BLaER1 treated with 17β-estradiol and CSF1 and Interleukin-3, amounts not matched to agents 10 nM and 100 nM (cell line): ENCODE measurements around the gene MTCL1.

Source experiments
- H3K27ac ChIP-seq, 11 experiments: shearing (Covaris generic); formaldehyde crosslinking; 2 replicates each; pipeline ENCODE4 v1.8.1; 2022
- H3K27me3 ChIP-seq, 11 experiments: shearing (Covaris generic); formaldehyde crosslinking; 2 replicates each; pipeline ENCODE4 v1.8.1; 2022
- H3K36me3 ChIP-seq, 11 experiments: shearing (Covaris generic); formaldehyde crosslinking; 2 replicates each; pipeline ENCODE4 v1.8.1; 2022
- H3K4me1 ChIP-seq, 10 experiments: shearing (Covaris generic); formaldehyde crosslinking; 2 replicates each; pipeline ENCODE4 v1.8.1; 2022
- H3K4me2 ChIP-seq, 11 experiments: shearing (Covaris generic); formaldehyde crosslinking; 2 replicates each; pipeline ENCODE4 v1.8.1; 2022
- H3K4me3 ChIP-seq, 10 experiments: shearing (Covaris generic); formaldehyde crosslinking; 2 replicates each; pipeline ENCODE4 v1.8.1; 2022
- H3K9ac ChIP-seq, 11 experiments: shearing (Covaris generic); formaldehyde crosslinking; 2 replicates each; pipeline ENCODE4 v1.8.1; 2022
- H3K9me3 ChIP-seq, 11 experiments: shearing (Covaris generic); formaldehyde crosslinking; replicated peaks in 1 of 11; 2 replicates each; pipeline ENCODE4 v1.8.1; 2022
- H4K20me1 ChIP-seq, 11 experiments: shearing (Covaris generic); formaldehyde crosslinking; 2 replicates each; pipeline ENCODE4 v1.8.1; 2022
- Cebpa-rat ChIP-seq, 11 experiments: shearing (Covaris generic); IDR thresholded peaks; 2 replicates each; pipeline ENCODE4 v1.8.1; 2022

The MTCL1 gene

DNA sequence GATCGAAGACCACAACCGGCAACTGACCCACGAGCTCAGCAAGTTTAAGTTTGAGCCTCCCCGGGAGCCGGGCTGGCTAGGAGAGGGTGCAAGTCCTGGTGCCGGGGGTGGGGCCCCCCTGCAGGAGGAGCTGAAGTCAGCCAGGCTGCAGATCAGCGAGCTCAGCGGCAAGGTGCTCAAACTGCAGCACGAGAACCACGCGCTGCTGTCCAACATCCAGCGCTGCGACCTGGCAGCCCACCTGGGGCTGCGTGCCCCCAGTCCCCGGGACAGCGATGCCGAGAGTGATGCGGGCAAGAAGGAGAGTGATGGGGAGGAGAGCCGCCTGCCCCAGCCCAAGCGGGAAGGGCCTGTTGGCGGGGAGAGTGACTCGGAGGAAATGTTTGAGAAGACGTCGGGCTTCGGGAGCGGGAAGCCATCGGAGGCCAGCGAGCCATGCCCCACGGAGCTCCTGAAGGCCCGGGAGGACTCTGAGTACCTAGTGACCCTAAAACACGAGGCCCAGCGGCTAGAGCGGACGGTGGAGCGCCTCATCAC, 78.7 kb downstream of the MTCL1 start:
- peaks cover 0 to 59% (median 0%) of the 10 kb centered on the region in 11 experiments; a peak in 5 of 22 replicates for H3K36me3 ChIP-seq
- peak overlapping the region; percentile 86 to 99 (median 94) for H3K4me2 ChIP-seq
- H4K20me1 ChIP-seq, result peaks cover 0 to 33% (median 0%) of the 10 kb centered on the region in 11 experiments; a peak in 3 of 22 replicates
- TF ChIP-seq Cebpa-rat (IDR thresholded peaks at IDR 0.05), result no peak
- peak overlapping the region in 9 of 11 experiments; percentile 53 to 93 (median 84); a peak in 18 of 22 replicates for H3K27ac ChIP-seq
- H3K9me3 ChIP-seq, result no peaks in the 10 kb centered on the region
- H3K4me3 ChIP-seq, result peak overlapping the region; percentile 32 to 94 (median 64)
- H3K9ac ChIP-seq, result peak overlapping the region; percentile 3 to 89 (median 80); a peak in 19 of 22 replicates
- H3K4me1 ChIP-seq, result peaks cover 51 to 100% (median 90%) of the 10 kb centered on the region in 10 experiments
- peaks cover 0 to 97% (median 0%) of the 10 kb centered on the region in 11 experiments; a peak in 7 of 22 replicates for H3K27me3 ChIP-seq

DNA sequence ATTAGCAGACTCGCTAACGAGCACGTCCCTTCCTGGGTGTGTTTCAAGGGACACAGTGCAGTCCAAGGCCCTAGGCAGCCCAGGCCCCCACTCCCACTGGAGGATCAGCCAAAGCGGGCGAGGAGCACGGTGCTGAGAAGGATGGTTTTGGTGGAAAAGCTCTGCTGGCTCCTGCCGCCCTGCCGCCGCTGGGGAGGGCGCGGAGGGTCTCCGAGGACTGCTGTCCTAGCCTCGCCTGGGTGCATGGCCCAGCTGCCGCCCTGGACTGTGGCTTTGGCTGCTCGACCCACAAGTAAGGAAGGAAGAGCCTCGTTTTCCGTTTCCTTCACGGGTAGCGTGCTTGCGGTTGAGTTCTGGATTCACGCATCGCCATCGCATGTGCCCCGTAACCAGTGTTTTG, 79.9 kb downstream of the MTCL1 start:
- H3K36me3 ChIP-seq, result peaks cover 0 to 71% (median 0%) of the 10 kb centered on the region in 11 experiments; a peak in 5 of 22 replicates

DNA sequence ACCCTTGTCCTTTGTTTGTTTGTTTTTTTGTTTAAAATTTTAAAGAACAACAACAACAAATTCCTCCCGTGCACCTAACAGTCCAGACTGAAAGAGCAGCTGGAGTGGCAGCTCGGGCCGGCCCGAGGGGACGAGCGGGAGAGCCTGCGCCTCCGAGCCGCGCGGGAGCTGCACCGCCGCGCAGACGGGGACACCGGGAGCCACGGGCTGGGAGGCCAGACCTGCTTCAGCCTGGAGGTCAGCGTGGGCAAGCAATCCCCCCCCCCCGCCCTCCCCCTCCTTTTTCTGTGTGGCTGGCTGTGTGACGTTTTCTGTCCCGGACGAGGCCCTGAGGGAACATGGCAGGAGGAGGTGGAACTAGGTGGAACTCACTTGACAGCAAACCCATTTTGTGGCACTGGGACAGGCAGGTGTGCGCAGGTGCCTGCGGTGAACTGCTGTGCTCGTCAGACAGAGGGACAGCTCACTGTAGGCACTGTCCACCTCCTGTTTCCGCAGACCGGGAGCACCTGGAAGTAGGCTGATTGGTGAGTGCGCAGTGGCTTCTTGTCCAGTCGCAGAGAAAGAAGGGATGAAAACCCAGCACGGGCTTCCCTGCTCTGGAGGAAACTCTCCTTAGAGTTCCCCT, 80.6 kb downstream of the MTCL1 start:
- peaks cover 0 to 89% (median 0%) of the 10 kb centered on the region in 11 experiments; a peak in 7 of 22 replicates for H3K27me3 ChIP-seq
- no peaks in the 10 kb centered on the region for H3K9me3 ChIP-seq
- peaks cover 0 to 78% (median 0%) of the 10 kb centered on the region in 11 experiments; a peak in 5 of 22 replicates for H3K36me3 ChIP-seq
- peaks cover 51 to 100% (median 91%) of the 10 kb centered on the region in 10 experiments for H3K4me1 ChIP-seq
- peak overlapping the region; percentile 38 to 94 (median 64) for H3K4me3 ChIP-seq
- peak overlapping the region; percentile 86 to 99 (median 94) for H3K4me2 ChIP-seq
- peak overlapping the region in 10 of 11 experiments; percentile 3 to 89 (median 82); a peak in 19 of 22 replicates for H3K9ac ChIP-seq
- peak overlapping the region in 9 of 11 experiments; percentile 56 to 93 (median 84); a peak in 18 of 22 replicates for H3K27ac ChIP-seq
- TF ChIP-seq Cebpa-rat (IDR thresholded peaks at IDR 0.05), result no peak
- H4K20me1 ChIP-seq, result peaks cover 0 to 33% (median 0%) of the 10 kb centered on the region in 11 experiments; a peak in 3 of 22 replicates

More for the DNA sequence above, 79.9 kb downstream of the MTCL1 start:
- Histone ChIP-seq H3K9ac (peak overlapping the region in 10 of 11 experiments; percentile 3 to 89 (median 82); a peak in 19 of 22 replicates), H3K27ac (peak overlapping the region in 9 of 11 experiments; percentile 53 to 93 (median 84); a peak in 19 of 22 replicates), H3K4me1 (peaks cover 51 to 100% (median 90%) of the 10 kb centered on the region in 10 experiments), H3K27me3 (peaks cover 0 to 94% (median 0%) of the 10 kb centered on the region in 11 experiments; a peak in 7 of 22 replicates), H4K20me1 (peaks cover 0 to 33% (median 0%) of the 10 kb centered on the region in 11 experiments; a peak in 3 of 22 replicates), H3K4me3 (peak overlapping the region; percentile 38 to 94 (median 64)), H3K9me3 (no peaks in the 10 kb centered on the region), H3K4me2 (peak overlapping the region; percentile 86 to 99 (median 94))
- no peak for TF ChIP-seq Cebpa-rat (IDR thresholded peaks at IDR 0.05)

DNA sequence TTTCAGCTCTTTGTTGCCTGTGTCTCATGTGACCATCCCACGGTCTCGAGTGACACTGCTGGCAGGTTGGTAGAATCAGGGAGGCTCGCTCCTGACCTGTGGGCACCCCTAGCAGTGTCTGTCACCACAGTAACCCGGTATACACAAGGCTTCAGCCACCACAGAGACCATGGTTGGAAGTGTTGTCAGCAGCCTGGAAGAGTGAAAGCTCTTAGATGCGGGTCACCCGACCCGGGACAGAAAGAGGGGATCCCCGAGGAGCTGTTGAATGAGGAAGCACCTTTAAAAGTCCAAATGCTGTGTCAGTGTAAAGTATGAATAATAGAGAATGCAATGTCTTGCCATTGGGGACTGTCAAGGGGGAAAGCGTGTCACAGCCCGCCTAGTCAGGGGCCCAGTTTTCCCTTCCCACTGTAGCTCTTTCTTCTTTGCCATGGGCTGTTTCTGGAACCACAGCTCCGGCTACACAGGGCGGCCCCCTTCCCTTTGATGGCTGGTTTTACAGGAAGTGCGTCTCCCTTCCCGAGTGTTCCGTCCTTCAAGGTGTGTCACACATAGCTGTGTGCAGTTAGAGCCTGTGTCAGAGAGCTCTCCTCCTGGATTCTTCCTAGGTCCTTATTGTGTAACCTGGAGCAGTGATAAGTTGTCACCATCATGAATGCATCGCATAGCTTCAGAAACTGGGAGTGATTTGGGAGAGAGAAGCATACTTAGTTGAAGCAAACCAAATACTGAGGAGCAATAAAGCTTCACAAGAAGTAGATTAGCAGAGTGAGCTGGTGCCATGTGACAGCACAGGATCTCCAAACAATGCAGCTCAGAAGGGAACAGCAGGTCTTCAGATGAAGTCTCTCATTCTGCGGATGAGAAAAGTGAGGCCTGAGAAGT, 81.4 kb downstream of the MTCL1 start:
- 0 out of 22 replicates have a peak, but pooled peaks of 1 of the 11 experiments have one; percentile 13 for TF ChIP-seq Cebpa-rat (IDR thresholded peaks at IDR 0.05)
- Histone ChIP-seq H4K20me1 (peaks cover 0 to 33% (median 0%) of the 10 kb centered on the region in 11 experiments; a peak in 3 of 22 replicates), H3K4me3 (peak overlapping the region; percentile 38 to 94 (median 64)), H3K27me3 (peaks cover 0 to 89% (median 0%) of the 10 kb centered on the region in 11 experiments; a peak in 7 of 22 replicates), H3K36me3 (peaks cover 0 to 85% (median 0%) of the 10 kb centered on the region in 11 experiments; a peak in 5 of 22 replicates), H3K9me3 (no peaks in the 10 kb centered on the region), H3K4me2 (peak overlapping the region; percentile 86 to 99 (median 94)), H3K9ac (peak overlapping the region in 9 of 11 experiments; percentile 59 to 89 (median 83); a peak in 18 of 22 replicates), H3K4me1 (peaks cover 51 to 100% (median 94%) of the 10 kb centered on the region in 10 experiments), H3K27ac (peak overlapping the region in 9 of 11 experiments; percentile 56 to 93 (median 84); a peak in 18 of 22 replicates)

DNA sequence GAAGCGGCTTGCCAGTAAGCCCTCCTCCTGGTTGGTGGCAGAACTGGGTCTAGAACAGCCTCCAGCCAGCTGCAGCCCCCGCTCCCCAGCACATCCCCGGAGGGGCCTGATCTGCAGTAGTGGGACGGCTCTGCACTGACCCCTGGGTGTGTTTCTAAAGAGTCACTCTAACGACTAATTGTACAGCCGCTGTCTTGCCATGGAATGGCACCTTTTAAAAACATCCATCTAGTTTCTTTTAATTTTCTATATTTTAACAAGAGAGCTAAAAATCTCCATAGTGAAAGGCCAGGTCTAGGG, 82.0 kb downstream of the MTCL1 start:
- no peak for TF ChIP-seq Cebpa-rat (IDR thresholded peaks at IDR 0.05)
- peaks cover 0 to 33% (median 0%) of the 10 kb centered on the region in 11 experiments; a peak in 4 of 22 replicates for H4K20me1 ChIP-seq
- H3K27ac ChIP-seq, result peak overlapping the region in 9 of 11 experiments; percentile 56 to 93 (median 84); a peak in 18 of 22 replicates
- H3K36me3 ChIP-seq, result peaks cover 0 to 91% (median 0%) of the 10 kb centered on the region in 11 experiments; a peak in 5 of 22 replicates
- H3K9me3 ChIP-seq, result no peaks in the 10 kb centered on the region
- peak overlapping the region; percentile 86 to 99 (median 94) for H3K4me2 ChIP-seq
- peaks cover 0 to 89% (median 0%) of the 10 kb centered on the region in 11 experiments; a peak in 7 of 22 replicates for H3K27me3 ChIP-seq
- peaks cover 51 to 100% (median 93%) of the 10 kb centered on the region in 10 experiments for H3K4me1 ChIP-seq
- H3K9ac ChIP-seq, result peak overlapping the region in 9 of 11 experiments; percentile 59 to 89 (median 83); a peak in 17 of 22 replicates
- H3K4me3 ChIP-seq, result peak overlapping the region in 9 of 10 experiments; percentile 45 to 94 (median 64); a peak in 16 of 20 replicates

DNA sequence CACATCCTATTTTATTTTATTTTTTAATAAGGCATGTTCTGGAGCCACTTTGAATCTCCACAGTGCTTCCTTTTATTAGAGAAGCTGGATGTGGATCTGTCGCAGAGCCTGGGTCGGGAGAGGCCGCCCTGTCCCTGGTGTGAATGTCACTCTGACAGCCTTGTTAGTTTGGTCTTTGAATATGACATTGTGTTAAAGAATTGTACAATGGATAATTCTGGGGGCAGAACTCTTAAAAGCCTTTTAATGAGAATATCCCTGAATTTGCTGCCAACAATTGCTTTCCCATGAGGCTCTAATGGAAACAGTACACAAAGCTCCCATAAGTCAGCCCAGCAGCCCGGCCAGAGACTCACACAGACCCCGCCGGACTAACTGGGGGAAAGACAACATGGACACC, 82.4 kb downstream of the MTCL1 start:
- Histone ChIP-seq H3K36me3 (peaks cover 0 to 95% (median 0%) of the 10 kb centered on the region in 11 experiments; a peak in 5 of 22 replicates), H3K4me1 (peaks cover 51 to 100% (median 93%) of the 10 kb centered on the region in 10 experiments), H3K9me3 (no peaks in the 10 kb centered on the region), H4K20me1 (peaks cover 0 to 32% (median 0%) of the 10 kb centered on the region in 11 experiments; a peak in 4 of 22 replicates), H3K4me2 (peak overlapping the region; percentile 86 to 99 (median 94)), H3K27ac (peak overlapping the region in 9 of 11 experiments; percentile 56 to 93 (median 84); a peak in 17 of 22 replicates), H3K4me3 (peak overlapping the region in 7 of 10 experiments; percentile 62 to 94 (median 64); a peak in 14 of 20 replicates), H3K9ac (peak overlapping the region in 9 of 11 experiments; percentile 59 to 89 (median 83); a peak in 18 of 22 replicates), H3K27me3 (peaks cover 0 to 89% (median 0%) of the 10 kb centered on the region in 11 experiments; a peak in 7 of 22 replicates)
- no peak for TF ChIP-seq Cebpa-rat (IDR thresholded peaks at IDR 0.05)

DNA sequence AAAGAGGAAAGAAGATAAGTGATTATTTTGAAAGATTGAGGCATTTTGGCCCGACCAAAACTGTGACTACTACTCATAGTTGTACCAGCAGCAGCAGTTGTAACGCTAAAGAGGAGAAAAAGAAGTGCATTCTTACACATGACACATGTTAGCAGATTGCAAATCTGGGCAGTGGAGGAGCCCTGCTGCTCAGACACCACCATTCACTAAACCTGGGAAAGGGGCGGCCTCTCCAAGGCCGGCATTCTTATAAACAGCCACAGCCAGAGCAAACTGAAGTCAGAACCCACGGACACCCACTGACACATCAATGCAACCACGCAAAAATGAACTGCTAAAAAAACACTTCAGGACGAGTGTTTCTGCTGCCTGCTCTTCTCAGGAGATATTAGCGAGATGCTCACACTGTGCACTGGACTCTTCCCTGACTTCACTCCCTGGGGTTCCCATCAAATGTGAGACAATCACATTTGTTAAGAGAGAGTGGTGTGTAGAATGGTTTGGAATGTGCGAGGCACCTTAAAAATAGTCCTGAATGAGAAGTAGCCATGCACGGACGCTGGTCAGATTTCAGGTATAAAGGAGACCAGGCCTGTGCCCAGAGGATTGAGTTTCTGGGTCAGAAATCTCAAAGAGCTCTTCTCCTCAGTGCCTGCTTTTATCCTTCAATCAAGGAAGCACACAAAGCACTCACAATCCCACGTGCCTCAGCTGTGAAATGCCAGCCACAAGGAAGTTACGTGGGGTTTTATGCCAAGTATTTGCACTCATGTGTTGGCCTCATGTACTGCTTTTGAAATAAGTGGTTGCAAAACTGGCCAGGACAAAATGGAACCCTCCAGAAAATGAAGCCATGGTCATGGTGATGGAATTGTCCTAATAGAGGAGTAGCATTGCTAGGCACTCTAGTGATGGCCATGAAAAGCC, 83.4 kb downstream of the MTCL1 start:
- peaks cover 0 to 89% (median 0%) of the 10 kb centered on the region in 11 experiments; a peak in 7 of 22 replicates for H3K27me3 ChIP-seq
- H4K20me1 ChIP-seq, result peaks cover 0 to 25% (median 0%) of the 10 kb centered on the region in 11 experiments; a peak in 4 of 22 replicates
- peak overlapping the region in 7 of 10 experiments; percentile 62 to 94 (median 64); a peak in 11 of 20 replicates for H3K4me3 ChIP-seq
- TF ChIP-seq Cebpa-rat (IDR thresholded peaks at IDR 0.05), result no peak
- H3K9ac ChIP-seq, result peak overlapping the region in 9 of 11 experiments; percentile 59 to 89 (median 83); a peak in 17 of 22 replicates
- peaks cover 0 to 96% (median 0%) of the 10 kb centered on the region in 11 experiments; a peak in 5 of 22 replicates for H3K36me3 ChIP-seq
- no peaks in the 10 kb centered on the region for H3K9me3 ChIP-seq
- H3K4me1 ChIP-seq, result peaks cover 58 to 100% (median 92%) of the 10 kb centered on the region in 10 experiments
- H3K4me2 ChIP-seq, result peak overlapping the region; percentile 86 to 99 (median 94)
- peak overlapping the region in 8 of 11 experiments; percentile 81 to 93 (median 86); a peak in 16 of 22 replicates for H3K27ac ChIP-seq
